Measurements from ENCODE around the gene THOC5. TPM values are rescaled to one million over a fixed set of nuclear protein-coding genes. Genes with fewer than 3 reads are reported as not detected.

The THOC5 gene
- total RNA-seq, 6 experiments from 2014 or later: 11.9 to 17.4 (median 14.1) TPM

DNA sequence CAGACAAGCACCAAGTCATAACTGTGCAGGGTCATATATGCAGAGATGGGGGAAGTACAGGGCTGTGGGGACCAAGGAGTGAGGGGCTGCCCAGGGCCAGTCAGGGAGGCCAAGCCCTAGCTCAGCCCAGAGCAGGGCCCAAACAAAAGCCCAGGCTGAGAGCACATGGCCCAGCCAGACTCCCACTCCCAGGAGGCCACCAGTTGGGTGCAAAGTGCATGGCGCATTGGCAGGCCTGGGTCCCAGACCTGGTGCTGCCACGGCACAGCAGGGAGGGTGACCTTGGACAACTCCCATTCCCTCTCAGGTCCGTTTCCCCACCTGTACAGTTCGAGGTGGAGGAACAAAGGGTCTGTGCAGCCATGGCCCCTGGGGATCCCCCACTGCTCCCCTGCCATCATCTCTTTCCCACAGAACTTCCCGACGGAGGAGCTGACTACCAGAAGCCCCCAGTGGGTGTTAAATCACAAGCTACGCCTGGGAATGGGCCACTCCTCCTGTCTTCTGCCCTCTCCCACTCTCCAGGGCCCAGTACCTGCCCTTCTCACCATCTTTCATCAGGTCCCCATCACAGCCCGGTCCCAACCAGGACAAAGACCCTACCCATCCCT, 26.7 kb upstream of the THOC5 start:
- H3K4me3 ChIP-seq: peak overlapping the region; percentile 52 to 75 (median 67)
- TF ChIP-seq, protein P1, sequence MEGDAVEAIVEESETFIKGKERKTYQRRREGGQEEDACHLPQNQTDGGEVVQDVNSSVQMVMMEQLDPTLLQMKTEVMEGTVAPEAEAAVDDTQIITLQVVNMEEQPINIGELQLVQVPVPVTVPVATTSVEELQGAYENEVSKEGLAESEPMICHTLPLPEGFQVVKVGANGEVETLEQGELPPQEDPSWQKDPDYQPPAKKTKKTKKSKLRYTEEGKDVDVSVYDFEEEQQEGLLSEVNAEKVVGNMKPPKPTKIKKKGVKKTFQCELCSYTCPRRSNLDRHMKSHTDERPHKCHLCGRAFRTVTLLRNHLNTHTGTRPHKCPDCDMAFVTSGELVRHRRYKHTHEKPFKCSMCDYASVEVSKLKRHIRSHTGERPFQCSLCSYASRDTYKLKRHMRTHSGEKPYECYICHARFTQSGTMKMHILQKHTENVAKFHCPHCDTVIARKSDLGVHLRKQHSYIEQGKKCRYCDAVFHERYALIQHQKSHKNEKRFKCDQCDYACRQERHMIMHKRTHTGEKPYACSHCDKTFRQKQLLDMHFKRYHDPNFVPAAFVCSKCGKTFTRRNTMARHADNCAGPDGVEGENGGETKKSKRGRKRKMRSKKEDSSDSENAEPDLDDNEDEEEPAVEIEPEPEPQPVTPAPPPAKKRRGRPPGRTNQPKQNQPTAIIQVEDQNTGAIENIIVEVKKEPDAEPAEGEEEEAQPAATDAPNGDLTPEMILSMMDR (IDR thresholded peaks at IDR 0.05): no peak
- peak; percentile 78 for TF ChIP-seq POLR2A (IDR thresholded peaks at IDR 0.05)
- H3K27ac ChIP-seq: peak overlapping the region; percentile 17 to 79 (median 61)
- H3K4me1 ChIP-seq: peaks cover 0 to 14% (median 3%) of the 10 kb centered on the region in 4 donors
- no peaks in the 10 kb centered on the region for H3K36me3 ChIP-seq
- H3K9me3 ChIP-seq: no peaks in the 10 kb centered on the region
- DNase-seq (peak; percentile 75 to 93 (median 89)), ATAC-seq (peak; percentile 63 to 87 (median 80))
- intact Hi-C loops (cut with DNase I): no loop called here
- 7% methylated on average over 4 of the region's 8 CpGs for WGBS (ENCODE audit: insufficient coverage, low coverage, low lambda C conversion rate, missing lambda C conversion rate)
- H3K27me3 ChIP-seq: no peaks in the 10 kb centered on the region

DNA sequence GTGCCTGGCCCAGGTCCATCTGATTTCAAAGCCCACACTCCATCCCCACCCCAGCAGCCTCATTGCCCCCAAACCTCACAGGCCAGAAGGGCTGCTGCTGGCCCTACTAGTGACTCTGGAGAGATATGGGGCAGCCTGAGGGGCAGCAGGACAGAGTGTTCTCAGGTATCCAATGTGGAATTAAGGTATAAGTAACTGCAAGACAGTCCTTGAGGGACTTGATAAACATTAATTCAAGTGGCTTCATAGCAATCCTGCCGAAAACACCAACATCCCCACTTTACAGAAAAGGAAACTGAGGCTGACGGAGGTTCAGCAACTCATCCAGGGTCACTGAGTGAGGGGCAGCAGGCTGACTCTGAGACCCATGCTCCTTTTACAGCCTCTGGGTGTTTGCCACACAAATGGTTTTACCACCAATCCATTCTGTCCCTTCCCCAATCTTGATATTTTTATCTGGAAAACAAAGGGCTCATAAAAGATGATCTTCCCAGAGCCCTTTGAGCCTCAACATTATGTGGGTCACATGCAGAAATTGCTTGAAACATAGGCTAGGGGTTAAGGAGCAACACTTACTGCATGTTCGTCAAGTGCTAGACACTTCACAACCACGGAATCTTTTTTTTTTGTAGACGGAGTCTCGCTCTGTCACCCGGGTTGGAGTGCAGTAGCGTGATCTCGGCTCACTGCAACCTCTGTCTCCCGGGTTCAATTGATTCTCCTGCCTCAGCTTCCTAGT, 25.1 kb upstream of the THOC5 start:
- ATAC-seq: no peak
- intact Hi-C loops (cut with DNase I): no loop called here

DNA sequence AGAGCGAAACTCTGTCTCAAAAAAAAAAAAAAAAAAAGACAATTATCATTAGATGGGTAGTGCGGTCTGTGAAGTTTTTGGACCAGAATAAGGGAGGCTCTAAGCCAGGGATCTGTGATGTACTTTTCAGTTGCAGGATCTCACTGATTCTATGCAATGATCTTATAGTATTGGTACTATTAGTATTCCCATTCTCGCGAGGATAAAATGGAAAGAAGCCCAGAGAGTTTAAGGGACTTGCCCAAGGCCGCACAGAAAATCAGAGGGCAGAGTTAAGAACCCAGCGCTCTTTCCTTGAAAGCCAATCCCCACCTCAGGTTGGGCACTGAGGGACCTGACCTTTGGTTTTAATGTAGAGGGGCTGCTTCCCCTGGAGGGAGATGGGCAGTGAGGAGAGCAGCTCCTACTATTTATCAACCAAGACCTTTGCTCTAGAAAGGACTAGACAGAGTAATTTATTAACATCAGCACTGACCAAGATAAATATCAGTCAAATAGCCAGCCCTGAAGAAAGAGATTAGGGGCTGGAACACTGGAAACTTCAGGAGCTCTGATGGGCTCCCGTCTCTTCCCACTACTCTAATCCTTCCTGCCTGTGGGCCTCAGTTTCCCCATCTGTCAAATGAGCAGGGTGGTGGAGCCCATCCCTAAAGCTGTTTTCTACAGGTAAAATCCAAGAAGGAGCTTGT, 21.3 kb upstream of the THOC5 start:
- H3K4me1 ChIP-seq: peaks cover 0 to 33% (median 14%) of the 10 kb centered on the region in 4 donors
- H3K27me3 ChIP-seq: no peaks in the 10 kb centered on the region
- DNase-seq: no peak
- 47% methylated on average over 6 of the region's 7 CpGs for WGBS (ENCODE audit: insufficient coverage, low coverage, low lambda C conversion rate, missing lambda C conversion rate)
- peak overlapping the region in 2 of 3 donors; percentile 25 to 26 for H3K4me3 ChIP-seq
- no peaks in the 10 kb centered on the region for H3K9me3 ChIP-seq
- intact Hi-C loops (cut with DNase I): no loop called here
- peaks cover 0 to 3% (median 0%) of the 10 kb centered on the region in 4 donors for H3K36me3 ChIP-seq
- ATAC-seq: peak; percentile 84 to 89 (median 87)
- TF ChIP-seq, protein P1 (IDR thresholded peaks at IDR 0.05): no peak
- no peak for TF ChIP-seq POLR2A (IDR thresholded peaks at IDR 0.05)
- peak overlapping the region; percentile 47 to 96 (median 95) for H3K27ac ChIP-seq

More for the DNA sequence above, 25.1 kb upstream of the THOC5 start:
- Histone ChIP-seq H3K4me1 (peaks cover 0 to 17% (median 8%) of the 10 kb centered on the region in 4 donors), H3K27ac (no peak overlapping the region), H3K9me3 (no peaks in the 10 kb centered on the region), H3K4me3 (no peak overlapping the region), H3K27me3 (no peaks in the 10 kb centered on the region), H3K36me3 (no peaks in the 10 kb centered on the region)
- 69% methylated on average over 8 of the region's 10 CpGs for WGBS (ENCODE audit: insufficient coverage, low coverage, low lambda C conversion rate, missing lambda C conversion rate)
- no peak for DNase-seq
- TF ChIP-seq, protein P1 (IDR thresholded peaks at IDR 0.05): no peak
- no peak for TF ChIP-seq POLR2A (IDR thresholded peaks at IDR 0.05)

GRCh38 chr22:29570912-29571549, 17.5 kb upstream of the THOC5 start:
- peaks cover 0 to 19% (median 7%) of the 10 kb centered on the region in 4 donors for H3K36me3 ChIP-seq
- 41% methylated on average over 2 of the region's 2 CpGs for WGBS (ENCODE audit: insufficient coverage, low coverage, low lambda C conversion rate, missing lambda C conversion rate)
- no peaks in the 10 kb centered on the region for H3K27me3 ChIP-seq

More at GRCh38 chr22:29570912-29571549, 17.5 kb upstream of the THOC5 start:
- ATAC-seq: no peak
- no peak overlapping the region for H3K4me3 ChIP-seq
- peaks cover 0 to 33% (median 12%) of the 10 kb centered on the region in 4 donors for H3K4me1 ChIP-seq
- no peaks in the 10 kb centered on the region for H3K9me3 ChIP-seq
- intact Hi-C loops (cut with DNase I): no loop called here
- no peak for TF ChIP-seq POLR2A (IDR thresholded peaks at IDR 0.05)
- TF ChIP-seq, protein P1 (IDR thresholded peaks at IDR 0.05): no peak
- no peak overlapping the region for H3K27ac ChIP-seq
- no peak for DNase-seq
